Testis (tissue), 3 donors: ENCODE data around the gene KCNN4. TPM values are rescaled to one million over a fixed set of nuclear protein-coding genes. Genes with fewer than 3 reads are reported as not detected.

ENCODE experiments used
- DNase-seq: peaks from one replicate; pipeline ENCODE4 v3.0.0-alpha.2; 2019
- H3K27ac ChIP-seq, 2 donors: fragments of 200-600 bp; sonication (generic); one replicate each; pipeline ENCODE4 v1.5.1; 2019
- H3K27me3 ChIP-seq: fragments of 200-600 bp; sonication (generic); one replicate; pipeline ENCODE4 v1.5.1; 2019
- H3K36me3 ChIP-seq: fragments of 200-600 bp; sonication (generic); one replicate; pipeline ENCODE4 v1.5.1; 2017; ENCODE audit warnings: low read depth; ENCODE audit errors: missing control alignments
- H3K4me1 ChIP-seq: fragments of 200-600 bp; sonication (generic); one replicate; pipeline ENCODE4 v1.5.1; 2019
- H3K4me3 ChIP-seq, 2 donors: fragments of 200-600 bp; sonication (generic); one replicate each; pipeline ENCODE4 v1.5.1; 2017 to 2019
- H3K9me3 ChIP-seq: fragments of 200-600 bp; sonication (generic); one replicate; pipeline ENCODE4 v1.5.1; 2017
- CTCF ChIP-seq, 3 experiments: fragments of 450-650 bp in 2 of 3; fragments of 200-600 bp in 1 of 3; sonication (generic) in 1 of 3; IDR thresholded peaks; one replicate each; pipeline ENCODE4 v1.5.1; 2016 to 2019; ENCODE audit warnings: antibody characterized with exemption in 3 of 3, mild to moderate bottlenecking in 2 of 3, moderate library complexity in 1 of 3
- POLR2A ChIP-seq: fragments of 450-650 bp; IDR thresholded peaks from one replicate; pipeline ENCODE4 v1.6.1; 2017; ENCODE audit warnings: antibody characterized with exemption, mild to moderate bottlenecking, moderate library complexity
- WGBS, 2 donors: methylation state at CpG; one replicate each; pipeline ENCODE4 v1.1.5; 2018; 5-methylcytosine and 5-hydroxymethylcytosine counted together
- intact Hi-C: fragments of 100-400 bp; cut with DNase I; formaldehyde crosslinking; loops from one replicate; pipeline ENCODE4 v1.15.1; 2023; ENCODE audit warnings: low total_unique reads
- polyA plus RNA-seq: library from polyadenylated mRNA; stranded (reverse); fragments of 350-450 nt; fragmentation: Illumina TruSeq; extraction: RNeasy Lipid Tissue Mini Kit (QIAGEN cat#74804); gene quantifications from one replicate; pipeline ENCODE4 v1.2.3, GENCODE V29; 2014; ENCODE audit warnings: low read depth, low replicate concordance; ENCODE audit not compliant: insufficient read depth
- total RNA-seq, 2 donors: library from RNA; depleted of rRNA; stranded (reverse); fragments of >200 nt; gene quantifications; one replicate each; pipeline ENCODE4 v1.2.3, GENCODE V29; 2016

The KCNN4 gene
- total and polyA plus RNA-seq, 3 donors from 2014 or later, result 2.3 to 4.6 (median 4.1) TPM

- no peaks in the 10 kb centered on the region for H3K36me3 ChIP-seq
- 91 to 93% methylated on average over 4 of the region's 4 CpGs for WGBS, 2 donors
- H3K27me3 ChIP-seq, result no peaks in the 10 kb centered on the region
- H3K4me3 ChIP-seq, result no peak overlapping the region
- intact Hi-C loops, result no loop called here
- H3K4me1 ChIP-seq, result peaks cover 9% of the 10 kb centered on the region
- TF ChIP-seq POLR2A (no peak), CTCF (IDR thresholded peaks at IDR 0.05) (no peak)
- H3K9me3 ChIP-seq, result no peaks in the 10 kb centered on the region
- H3K27ac ChIP-seq, result no peak overlapping the region
- no peak for DNase-seq
Observed at GRCh38 chr19:43751466-43752220, 29.1 kb downstream of the KCNN4 start.

- no peak overlapping the region for H3K4me3 ChIP-seq
- no peaks in the 10 kb centered on the region for H3K36me3 ChIP-seq
- H3K9me3 ChIP-seq, result no peaks in the 10 kb centered on the region
- WGBS, 2 donors, result 84 to 87% methylated on average over 1 of the region's 1 CpG
- DNase-seq, result no peak
- H3K27me3 ChIP-seq, result no peaks in the 10 kb centered on the region
- TF ChIP-seq POLR2A (no peak), CTCF (IDR thresholded peaks at IDR 0.05) (no peak)
- H3K4me1 ChIP-seq, result peaks cover 9% of the 10 kb centered on the region
- H3K27ac ChIP-seq, result no peak overlapping the region
- intact Hi-C loops, result loop anchor here (5.0 kb wide), 1 partner anchor 32 kb away; the partner anchor contains the start of gene KCNN4
Observed at GRCh38 chr19:43749898-43750297, 30.9 kb downstream of the KCNN4 start.

GRCh38 chr19:43749152-43749551, 31.6 kb downstream of the KCNN4 start:
- no peaks in the 10 kb centered on the region for H3K9me3 ChIP-seq
- TF ChIP-seq CTCF (IDR thresholded peaks at IDR 0.05) (no peak), POLR2A (no peak)
- no peaks in the 10 kb centered on the region for H3K27me3 ChIP-seq
- 89 to 91% methylated on average over 7 of the region's 7 CpGs for WGBS, 2 donors
- H3K36me3 ChIP-seq, result no peaks in the 10 kb centered on the region
- no peak for DNase-seq
- H3K27ac ChIP-seq, result no peak overlapping the region
- peaks cover 9% of the 10 kb centered on the region for H3K4me1 ChIP-seq
- no peak overlapping the region for H3K4me3 ChIP-seq
- intact Hi-C loops, result loop anchor here (5.0 kb wide), 1 partner anchor 33 kb away; the partner anchor contains the start of gene KCNN4

- no peaks in the 10 kb centered on the region for H3K9me3 ChIP-seq
- TF ChIP-seq CTCF (IDR thresholded peaks at IDR 0.05) (no peak), POLR2A (no peak)
- H3K27ac ChIP-seq, result no peak overlapping the region
- peaks cover 5% of the 10 kb centered on the region for H3K4me1 ChIP-seq
- no peaks in the 10 kb centered on the region for H3K36me3 ChIP-seq
- intact Hi-C loops, result loop anchor here (5.0 kb wide), 1 partner anchor 34 kb away; the partner anchor contains the start of gene KCNN4
- no peak for DNase-seq
- no peaks in the 10 kb centered on the region for H3K27me3 ChIP-seq
- WGBS, 2 donors, result 81 to 84% methylated on average over 4 of the region's 4 CpGs
- no peak overlapping the region for H3K4me3 ChIP-seq
Observed at GRCh38 chr19:43748685-43749084, 32.1 kb downstream of the KCNN4 start.
